Measurements from ENCODE around the gene ABCC6. TPM values are rescaled to one million over a fixed set of nuclear protein-coding genes. Genes with fewer than 3 reads are reported as not detected.
"Not testable (repeated sequence)": the region's sequence is repeated elsewhere in the genome, so short reads cannot be mapped to it uniquely, and the experiment has no call there.

Gene ABCC6
- total RNA-seq, 1 experiment from 2014 or later = 1.1 TPM

GRCh38 chr16:16205864-16206263 is 17.4 kb downstream of the ABCC6 start:
- H2BK5ac ChIP-seq (ENCODE audit: insufficient read length, low read length); H3K9me3 ChIP-seq (ENCODE audit: control insufficient read depth, low read depth, low read length); H2BK15ac ChIP-seq (ENCODE audit: low read depth, low read length); H2BK20ac ChIP-seq (ENCODE audit: low read depth, low read length, poor library complexity, severe bottlenecking); H2AFZ ChIP-seq (ENCODE audit: low read length); H2BK120ac ChIP-seq (ENCODE audit: low read depth, low read length, poor library complexity, severe bottlenecking); H4K91ac ChIP-seq (ENCODE audit: insufficient read length, low read depth, low read length); H3K4me1 ChIP-seq (ENCODE audit: insufficient read depth, low read length); H3K27ac Mint-ChIP-seq; H4K5ac ChIP-seq (ENCODE audit: insufficient read length, low read depth, low read length); DNase-seq; H3K56ac ChIP-seq (ENCODE audit: insufficient read length, low read depth, low read length); H4K8ac ChIP-seq (replicated peaks; ENCODE audit: insufficient read length, low read depth, low read length); H3K9me3 Mint-ChIP-seq; H3K4me2 ChIP-seq (ENCODE audit: insufficient read depth, insufficient read length, low read length); H3K27ac ChIP-seq (ENCODE audit: insufficient read length, low read depth, low read length); H2BK12ac ChIP-seq (ENCODE audit: insufficient read length, low read depth, low read length); H3T11ph ChIP-seq (ENCODE audit: low read length); H3K14ac ChIP-seq (ENCODE audit: insufficient read depth, low read length); H3K4me1 Mint-ChIP-seq; H3K27me3 Mint-ChIP-seq (ENCODE audit: low read depth); H3K36me3 Mint-ChIP-seq (ENCODE audit: insufficient read depth in 1 of 3, low read depth in 3 of 3); H3K9ac ChIP-seq (ENCODE audit: extremely low read depth, insufficient read length, low read length); H2AK5ac ChIP-seq (ENCODE audit: insufficient read length, low read length); H3K23me2 ChIP-seq (ENCODE audit: insufficient read length, low read depth, low read length, poor library complexity, severe bottlenecking); H3K23ac ChIP-seq (ENCODE audit: insufficient read length, low read depth, low read length); H4K20me1 ChIP-seq (ENCODE audit: control insufficient read depth, insufficient read depth, insufficient read length); H3K27me3 ChIP-seq (ENCODE audit: insufficient read depth, low read length); H3K18ac ChIP-seq (ENCODE audit: insufficient read length, low read depth, low read length); H3K4me3 Mint-ChIP-seq; H3K79me2 ChIP-seq (ENCODE audit: insufficient read depth, low read length); H3K4ac ChIP-seq (ENCODE audit: low read depth, low read length); H3K79me1 ChIP-seq (ENCODE audit: insufficient read depth, low read depth, low read length, poor library complexity, severe bottlenecking): not testable (repeated sequence)
- WGBS (ENCODE audit: extremely low coverage, insufficient read length, low lambda C conversion rate) = no CpG with 5 or more reads among the region's 2 CpGs

- not testable (repeated sequence) for H2BK20ac ChIP-seq (ENCODE audit: low read depth, low read length, poor library complexity, severe bottlenecking); H2BK12ac ChIP-seq (ENCODE audit: insufficient read length, low read depth, low read length); H3K79me1 ChIP-seq (ENCODE audit: insufficient read depth, low read depth, low read length, poor library complexity, severe bottlenecking); H4K91ac ChIP-seq (ENCODE audit: insufficient read length, low read depth, low read length); H3K79me2 ChIP-seq (ENCODE audit: insufficient read depth, low read length); H3K23ac ChIP-seq (ENCODE audit: insufficient read length, low read depth, low read length); H2AFZ ChIP-seq (ENCODE audit: low read length); H3K36me3 Mint-ChIP-seq (ENCODE audit: insufficient read depth in 1 of 3, low read depth in 3 of 3); H3T11ph ChIP-seq (ENCODE audit: low read length); H3K18ac ChIP-seq (ENCODE audit: insufficient read length, low read depth, low read length); H3K4me1 ChIP-seq (ENCODE audit: insufficient read depth, low read length); H3K27ac Mint-ChIP-seq; H4K8ac ChIP-seq (replicated peaks; ENCODE audit: insufficient read length, low read depth, low read length); H3K14ac ChIP-seq (ENCODE audit: insufficient read depth, low read length); H3K27me3 ChIP-seq (ENCODE audit: insufficient read depth, low read length); H3K27me3 Mint-ChIP-seq (ENCODE audit: low read depth); H2BK5ac ChIP-seq (ENCODE audit: insufficient read length, low read length); H3K27ac ChIP-seq (ENCODE audit: insufficient read length, low read depth, low read length); H4K5ac ChIP-seq (ENCODE audit: insufficient read length, low read depth, low read length); DNase-seq; H3K9me3 Mint-ChIP-seq; H3K23me2 ChIP-seq (ENCODE audit: insufficient read length, low read depth, low read length, poor library complexity, severe bottlenecking); H3K4me1 Mint-ChIP-seq; H3K4ac ChIP-seq (ENCODE audit: low read depth, low read length); H3K4me3 Mint-ChIP-seq; H4K20me1 ChIP-seq (ENCODE audit: control insufficient read depth, insufficient read depth, insufficient read length); H3K9ac ChIP-seq (ENCODE audit: extremely low read depth, insufficient read length, low read length); H2AK5ac ChIP-seq (ENCODE audit: insufficient read length, low read length); H2BK15ac ChIP-seq (ENCODE audit: low read depth, low read length); H3K56ac ChIP-seq (ENCODE audit: insufficient read length, low read depth, low read length); H3K9me3 ChIP-seq (ENCODE audit: control insufficient read depth, low read depth, low read length); H2BK120ac ChIP-seq (ENCODE audit: low read depth, low read length, poor library complexity, severe bottlenecking); H3K4me2 ChIP-seq (ENCODE audit: insufficient read depth, insufficient read length, low read length)
- no CpG with 5 or more reads among the region's 8 CpGs for WGBS (ENCODE audit: extremely low coverage, insufficient read length, low lambda C conversion rate)
Observed at GRCh38 chr16:16204552-16204951, 18.7 kb downstream of the ABCC6 start.
